ENCODE results near the gene DEK.
"Not testable (repeated sequence)": the region's sequence is repeated elsewhere in the genome, so short reads cannot be mapped to it uniquely, and the experiment has no call there.

DEK gene, protein sequence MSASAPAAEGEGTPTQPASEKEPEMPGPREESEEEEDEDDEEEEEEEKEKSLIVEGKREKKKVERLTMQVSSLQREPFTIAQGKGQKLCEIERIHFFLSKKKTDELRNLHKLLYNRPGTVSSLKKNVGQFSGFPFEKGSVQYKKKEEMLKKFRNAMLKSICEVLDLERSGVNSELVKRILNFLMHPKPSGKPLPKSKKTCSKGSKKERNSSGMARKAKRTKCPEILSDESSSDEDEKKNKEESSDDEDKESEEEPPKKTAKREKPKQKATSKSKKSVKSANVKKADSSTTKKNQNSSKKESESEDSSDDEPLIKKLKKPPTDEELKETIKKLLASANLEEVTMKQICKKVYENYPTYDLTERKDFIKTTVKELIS

DNA sequence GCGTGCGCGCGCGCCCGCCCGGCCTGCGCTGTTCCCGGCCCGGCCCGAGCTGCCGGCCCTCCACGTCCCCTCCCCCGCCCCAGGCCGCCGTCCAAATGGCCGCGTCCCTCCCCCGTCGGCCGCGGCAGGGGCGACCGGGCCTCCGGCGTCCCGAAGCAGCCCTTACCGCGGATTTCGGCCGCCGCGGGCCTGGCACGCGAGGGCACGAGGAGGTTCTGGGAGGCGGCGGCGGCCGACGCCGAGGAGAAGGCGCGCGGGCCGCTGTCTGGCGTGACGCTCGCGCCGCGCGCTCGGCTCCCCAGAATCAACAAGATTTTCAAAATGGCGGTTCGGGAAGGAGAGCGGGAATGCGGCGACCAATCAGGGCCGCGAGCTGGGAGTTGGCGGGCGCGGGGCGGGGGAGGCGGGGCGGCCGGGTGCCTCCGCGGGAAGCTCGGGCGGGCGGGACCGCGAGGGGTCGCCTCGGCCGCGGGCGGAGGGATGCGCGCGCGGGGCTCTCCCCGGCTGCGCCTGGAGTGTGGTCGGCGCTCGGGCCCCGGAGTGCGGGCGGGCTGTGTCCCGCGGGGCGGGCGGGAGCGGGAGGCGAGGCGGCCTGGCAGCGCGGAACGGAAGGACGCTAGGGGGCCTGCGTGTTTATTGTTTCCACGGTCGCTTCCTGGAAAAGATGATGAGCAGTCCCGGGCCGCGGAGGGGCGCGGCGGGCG, at the start of gene DEK:
DEK (minus strand) TSS at position 312 of the 704 bp plus-strand sequence. CDS start 543 bp downstream, outside the sequence.
- peak; percentile 71 for DNase-seq (ENCODE audit: low read depth)

DNA sequence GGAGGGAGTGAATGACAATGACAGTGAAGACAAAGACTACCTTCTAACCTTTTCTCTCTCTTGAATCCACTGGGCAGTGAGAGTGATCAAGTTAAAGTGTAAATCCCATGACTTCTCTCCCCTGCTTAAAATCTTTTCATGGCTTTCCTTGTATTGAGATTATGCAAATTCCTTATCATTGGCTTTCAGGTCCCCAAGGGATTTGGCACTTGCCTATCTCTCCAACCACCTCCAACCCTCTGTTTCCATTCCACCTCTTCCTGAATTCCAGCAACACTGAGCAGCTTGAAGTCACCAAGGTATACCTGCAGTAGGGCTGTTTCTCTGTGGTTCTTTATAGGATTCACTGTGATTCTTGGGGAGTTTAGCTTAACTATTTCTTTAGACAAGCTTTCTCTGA, 48.0 kb upstream of the DEK start:
- no peak for DNase-seq (ENCODE audit: low read depth)

DNA sequence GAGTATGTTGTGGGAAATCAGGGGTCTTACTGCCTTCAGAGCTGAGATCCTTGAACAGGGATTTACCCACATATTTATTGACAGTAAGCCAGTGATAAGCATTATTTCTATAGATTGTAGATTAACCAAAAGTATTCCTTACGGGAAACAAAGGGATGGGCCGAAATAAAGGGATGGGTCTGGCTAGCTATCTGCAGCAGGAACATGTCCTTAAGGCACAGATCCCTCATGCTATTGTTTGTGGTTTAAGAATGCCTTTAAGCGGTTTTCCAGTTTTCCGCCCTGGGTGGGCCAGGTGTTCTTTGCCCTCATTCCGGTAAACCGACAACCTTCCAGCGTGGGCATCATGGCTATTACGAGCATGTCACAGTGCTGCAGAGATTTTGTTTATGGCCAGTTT, 45.7 kb upstream of the DEK start:
- not testable (repeated sequence) for DNase-seq (ENCODE audit: low read depth)

DNA sequence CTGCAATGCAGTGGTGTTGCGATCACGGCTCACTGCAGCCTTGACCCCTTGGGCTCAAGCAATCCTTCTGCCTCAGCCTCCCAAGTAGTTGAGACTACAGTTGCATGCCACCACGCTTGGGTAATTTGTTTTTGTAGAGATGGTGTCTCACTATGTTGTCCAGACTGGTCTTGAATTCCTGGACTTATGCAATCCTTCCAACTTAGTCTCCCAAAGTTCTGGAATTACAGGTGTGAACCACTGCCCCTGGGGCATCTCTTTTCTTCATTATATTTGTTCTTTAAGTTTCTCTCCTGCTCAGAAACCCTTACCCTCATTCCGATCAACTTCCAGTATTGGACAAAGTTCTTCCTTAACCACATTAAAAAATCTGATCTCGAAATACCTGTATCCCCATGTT, 44.7 kb upstream of the DEK start:
- DNase-seq (ENCODE audit: low read depth) = no peak

DNA sequence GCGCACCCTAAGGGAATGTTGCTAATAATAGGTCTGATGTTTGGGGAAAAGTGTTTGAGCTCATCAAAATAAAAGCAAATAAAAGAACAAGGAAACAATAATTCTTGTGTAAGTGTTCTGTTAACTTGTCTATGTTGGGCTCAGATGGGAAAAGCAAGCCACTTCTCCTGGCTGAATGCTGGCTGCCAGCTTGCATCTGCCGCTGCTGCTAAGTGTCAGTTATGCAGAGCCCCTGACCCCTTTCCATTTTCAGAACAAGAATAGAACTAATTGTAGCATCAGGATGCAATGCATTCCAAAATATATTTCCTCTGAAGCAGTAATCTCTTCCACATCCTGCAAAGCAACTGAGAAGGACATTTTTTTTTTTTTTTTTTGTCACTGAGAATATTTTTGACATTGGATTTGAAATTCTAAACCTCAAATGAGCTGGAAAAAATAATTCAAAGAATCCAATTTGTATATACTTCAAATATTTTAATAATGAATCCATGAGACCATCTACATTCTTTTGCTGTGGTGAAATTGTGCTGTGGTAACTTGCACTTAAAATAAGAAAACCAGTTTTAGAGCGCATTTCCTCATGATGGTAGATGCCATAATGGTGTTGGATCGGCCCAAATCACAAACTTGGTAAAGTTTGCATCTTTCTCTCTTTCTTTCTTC, 43.9 kb upstream of the DEK start:
- DNase-seq (ENCODE audit: low read depth) = no peak

DNA sequence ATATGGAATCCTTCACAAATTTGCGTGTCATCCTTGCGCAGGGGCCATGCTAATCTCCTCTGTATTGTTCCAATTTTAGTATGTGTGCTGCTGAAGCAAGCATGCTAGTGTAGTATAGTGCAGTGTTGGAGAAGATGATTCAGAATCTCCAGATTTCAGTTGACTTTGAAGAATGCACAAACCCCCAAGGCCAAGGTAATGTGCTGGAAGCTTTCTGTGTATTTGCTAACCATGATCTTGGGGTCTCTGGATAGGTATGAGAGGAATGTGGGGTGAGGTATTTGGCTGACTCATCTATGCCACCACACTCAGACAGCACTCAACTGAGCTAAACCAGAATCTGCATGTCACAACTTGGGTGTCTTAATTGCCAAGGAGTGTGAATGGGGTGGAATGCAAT, 42.6 kb upstream of the DEK start:
- no peak for DNase-seq (ENCODE audit: low read depth)

DNA sequence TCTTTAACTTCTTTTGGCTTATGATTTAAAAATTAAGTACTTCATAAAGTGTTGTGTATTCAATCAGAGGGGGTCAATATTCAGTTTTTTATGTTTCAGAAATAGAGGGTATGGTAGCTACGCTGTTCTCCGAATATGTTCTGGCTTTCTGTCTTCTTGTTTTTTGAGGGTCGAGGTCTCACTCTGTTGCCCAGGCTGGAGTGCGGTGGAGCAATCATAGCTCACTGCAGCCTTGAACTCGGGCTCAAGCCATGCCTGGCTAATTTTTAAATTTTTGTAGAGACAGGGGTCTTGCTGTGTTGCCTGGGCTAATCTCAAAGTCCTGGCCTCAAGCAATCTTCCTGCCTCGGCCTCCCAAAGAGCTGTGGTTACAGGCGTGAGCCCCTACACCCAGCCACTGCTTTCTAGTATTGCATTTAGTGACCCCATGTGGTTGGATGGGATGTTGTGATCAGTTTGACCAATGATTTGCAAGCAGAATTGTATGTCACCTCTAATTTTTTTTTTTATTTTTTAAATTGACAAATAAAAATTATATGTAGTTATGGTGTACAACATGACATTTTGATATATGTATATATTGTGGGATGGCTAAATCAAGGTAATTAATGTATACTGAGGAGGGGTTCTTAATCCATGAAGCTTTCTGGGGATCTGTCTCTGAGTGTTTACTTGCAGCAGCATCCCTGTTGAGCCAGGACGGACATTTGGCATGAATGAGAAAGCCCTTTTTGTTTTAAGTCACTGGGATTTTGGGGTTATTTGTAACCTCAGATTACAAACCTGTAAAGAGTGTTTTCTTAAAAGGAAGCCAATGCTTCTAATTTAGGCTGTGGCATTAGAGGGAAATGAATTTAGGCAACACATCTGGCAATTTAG, 38.5 kb upstream of the DEK start:
- no peak for DNase-seq (ENCODE audit: low read depth)

DNA sequence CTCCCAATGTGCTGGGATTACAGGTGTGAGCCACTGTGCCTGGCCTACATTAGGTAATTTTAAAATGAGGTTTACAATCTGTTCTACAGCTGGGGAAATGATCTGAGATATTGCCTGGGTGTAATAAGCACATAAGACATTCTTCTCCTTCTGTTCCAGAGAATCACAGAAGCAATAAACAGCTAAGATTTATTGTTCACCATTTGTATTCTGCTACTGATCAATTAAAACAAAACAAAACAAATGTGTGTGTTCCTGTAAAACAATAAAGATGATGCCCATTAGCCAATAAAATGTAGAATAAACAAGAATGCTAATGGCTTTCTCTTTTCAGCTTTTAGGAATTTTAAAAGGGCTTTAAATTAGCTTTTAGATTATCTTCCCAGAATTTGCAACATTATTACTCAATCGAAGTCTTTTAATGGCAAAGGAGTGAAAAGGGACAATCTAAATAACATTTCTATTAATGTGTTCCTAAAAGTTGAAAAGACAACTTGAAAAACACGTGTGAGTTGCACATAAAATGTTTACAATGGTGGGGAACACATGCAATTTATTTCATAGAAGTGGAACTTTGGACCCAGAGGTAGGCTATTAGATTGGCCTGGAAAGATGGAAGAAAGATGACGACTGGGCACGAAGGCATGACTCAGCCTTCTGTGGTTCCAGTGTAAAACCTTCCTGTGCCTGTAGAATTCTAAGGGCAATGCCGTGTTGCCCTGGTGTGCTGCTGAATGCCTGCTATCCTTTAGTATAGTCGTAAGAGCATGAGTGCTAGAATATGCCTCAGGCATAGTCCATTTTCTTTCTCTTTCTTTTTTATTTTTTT, 29.0 kb upstream of the DEK start:
- DNase-seq (ENCODE audit: low read depth) = no peak

DNA sequence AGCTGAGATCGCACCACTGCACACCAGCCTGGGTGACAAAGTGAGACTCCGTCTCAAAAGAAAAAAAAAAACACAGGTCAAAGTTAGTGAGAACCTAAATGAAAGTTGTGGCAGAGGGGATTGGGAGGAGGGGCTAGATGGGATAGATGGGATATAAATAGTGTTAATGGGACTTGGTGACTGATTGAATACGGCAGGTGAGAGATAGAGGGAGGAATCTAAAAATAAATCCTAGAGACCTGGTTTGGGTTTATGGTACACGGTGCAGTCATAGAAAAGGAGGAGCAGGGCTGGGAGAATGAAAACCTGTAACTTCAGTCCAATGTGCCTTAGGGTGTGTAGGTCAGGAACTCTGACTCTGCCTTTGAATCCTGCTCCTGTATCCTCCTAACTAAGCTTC, 25.0 kb upstream of the DEK start:
- DNase-seq (ENCODE audit: low read depth) = no peak

DNA sequence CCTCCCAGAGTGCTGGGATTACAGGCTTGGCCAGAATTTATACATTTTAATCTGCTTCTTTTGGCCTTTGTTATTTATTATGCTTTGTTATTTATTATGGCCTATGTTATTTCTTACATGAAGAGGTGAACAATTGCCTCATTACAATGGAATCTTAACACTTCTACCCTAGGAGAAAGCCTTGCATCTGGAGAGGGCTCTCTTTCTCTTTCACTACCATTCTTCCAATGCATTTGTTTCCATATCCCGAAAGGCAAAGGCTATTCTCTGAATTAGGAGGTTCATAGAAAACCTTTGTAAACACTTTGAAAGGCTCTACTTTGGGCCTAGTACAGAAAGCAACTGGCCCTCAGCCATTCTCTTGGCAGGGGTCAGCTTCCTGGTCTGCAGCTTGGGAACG, 19.9 kb upstream of the DEK start:
- DNase-seq (ENCODE audit: low read depth) = no peak

DNA sequence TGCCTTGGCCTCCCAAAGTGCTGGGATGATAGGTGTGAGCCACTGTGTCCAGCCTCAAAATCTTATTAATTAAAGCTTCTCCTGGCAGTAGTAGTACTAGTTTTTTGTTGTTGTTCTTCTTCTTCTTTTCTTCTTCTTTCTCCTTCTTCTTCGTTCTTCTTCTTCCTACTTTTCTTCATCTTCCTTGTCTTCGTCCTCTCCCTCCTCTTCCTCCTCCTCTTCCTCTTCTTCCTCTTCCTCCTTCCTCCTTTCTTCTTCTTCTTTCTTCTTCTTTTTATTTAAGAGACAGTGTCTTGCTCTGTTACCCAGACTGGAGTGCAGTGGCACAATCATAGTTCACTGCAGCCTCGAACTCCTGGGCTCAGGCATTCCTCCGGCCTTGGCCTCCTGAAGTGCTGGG, 17.2 kb upstream of the DEK start:
- DNase-seq (ENCODE audit: low read depth) = no peak

DNA sequence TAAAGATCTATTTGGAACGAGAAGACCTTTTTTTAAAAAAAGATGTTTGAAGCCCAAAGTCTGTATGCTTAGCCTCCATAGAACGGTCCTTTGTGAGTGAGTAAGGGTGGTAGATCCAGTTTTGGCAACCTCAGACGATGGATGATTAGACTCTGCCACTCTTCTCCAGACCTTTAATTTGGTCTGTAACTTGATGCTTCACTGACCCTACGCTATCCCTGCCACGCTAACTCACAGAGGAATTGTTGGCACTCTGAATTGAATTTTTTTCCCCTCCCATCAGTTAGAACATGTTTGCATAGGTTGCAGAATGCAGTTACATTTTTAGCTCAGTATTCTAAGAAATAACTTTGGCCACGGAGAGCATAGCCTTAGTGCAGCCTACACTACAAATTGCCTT, 15.8 kb upstream of the DEK start:
- no peak for DNase-seq (ENCODE audit: low read depth)

DNA sequence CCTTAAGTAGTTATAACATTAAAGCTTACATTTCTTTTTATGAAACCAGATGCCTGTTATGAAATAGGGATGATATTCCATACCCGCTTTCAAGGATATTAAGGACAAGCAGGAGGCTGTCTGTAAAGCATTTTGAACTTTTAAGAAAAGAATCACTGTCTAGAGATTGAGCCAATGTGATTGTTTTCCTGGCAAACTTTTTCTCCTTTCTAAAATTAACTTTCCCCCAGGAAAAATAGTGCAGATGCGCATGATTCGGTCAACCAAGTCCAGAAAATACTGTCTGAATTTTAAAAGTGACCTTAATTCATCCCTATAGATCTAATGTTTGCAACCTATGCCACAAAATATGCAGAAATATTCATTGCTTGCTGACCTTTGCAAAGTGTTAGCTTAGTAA, 15.1 kb upstream of the DEK start:
- DNase-seq (ENCODE audit: low read depth) = no peak

DNA sequence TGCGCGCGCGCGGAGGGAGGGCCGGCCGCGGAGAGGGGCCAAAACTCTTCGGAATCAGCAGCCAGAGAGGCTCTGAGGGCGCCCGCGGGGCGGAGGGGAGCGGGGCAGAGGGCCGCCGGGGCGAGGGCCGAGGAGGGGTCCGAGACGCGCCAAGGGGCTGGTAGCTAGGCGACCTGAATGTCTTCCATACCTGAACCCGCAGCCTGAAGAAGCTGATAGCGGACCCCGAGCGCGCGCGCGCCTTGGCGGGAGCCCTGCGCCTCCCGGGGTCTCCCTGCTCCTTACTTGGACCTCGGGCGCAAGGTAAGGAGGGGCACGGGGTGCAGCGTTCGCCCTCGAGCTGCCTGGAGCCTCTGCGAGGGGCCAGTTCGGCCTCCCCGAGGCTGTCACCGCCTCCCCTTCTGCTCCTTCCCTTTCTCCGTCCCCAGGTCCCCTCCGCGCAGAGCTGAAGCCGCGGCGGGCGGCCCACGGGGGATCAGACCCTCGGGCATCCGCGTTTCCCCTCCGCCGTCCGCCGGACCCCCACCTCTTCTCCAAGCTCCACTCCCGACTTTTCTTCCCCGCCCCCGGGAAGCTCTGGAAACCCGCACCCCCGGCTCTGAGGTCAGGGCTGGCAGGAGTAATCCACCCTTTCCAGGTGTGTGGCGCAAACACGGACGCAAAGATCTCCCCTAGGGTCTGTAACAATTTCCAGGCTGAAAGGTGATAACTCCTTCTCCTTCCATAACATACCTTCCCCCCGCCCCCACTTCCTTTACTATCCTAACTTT, 13.1 kb upstream of the DEK start:
- no peak for DNase-seq (ENCODE audit: low read depth)

DNA sequence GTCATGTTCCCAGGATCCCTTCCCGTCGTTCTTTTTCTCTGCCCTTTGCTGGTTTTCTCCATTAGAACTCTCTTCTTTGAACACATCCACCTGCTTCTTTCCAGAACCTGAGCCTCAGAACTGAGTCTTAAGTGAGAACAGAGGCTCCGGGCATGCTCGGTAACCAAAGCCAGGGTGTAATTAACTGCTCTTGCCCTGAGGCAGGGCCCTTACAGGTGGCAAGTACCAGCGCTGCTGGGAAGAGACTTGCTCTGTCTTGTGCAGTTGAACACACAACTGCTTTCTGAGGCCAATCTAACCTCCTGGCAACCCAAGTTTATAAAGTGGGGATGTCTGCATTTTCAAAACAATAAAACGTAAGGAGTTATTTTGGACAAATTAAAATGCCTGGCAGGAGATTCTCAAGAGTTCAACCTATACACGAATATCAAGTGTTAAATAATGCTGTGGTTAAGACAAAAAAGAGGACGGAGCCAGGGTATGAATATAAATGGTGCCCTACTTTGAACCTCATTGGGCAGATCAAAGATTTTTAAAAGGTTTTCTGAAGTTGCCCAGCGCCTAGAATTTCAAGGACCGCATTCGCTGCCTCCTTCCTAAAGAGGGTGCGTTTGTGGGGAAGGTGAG, 12.4 kb upstream of the DEK start:
- DNase-seq (ENCODE audit: low read depth) = no peak

DNA sequence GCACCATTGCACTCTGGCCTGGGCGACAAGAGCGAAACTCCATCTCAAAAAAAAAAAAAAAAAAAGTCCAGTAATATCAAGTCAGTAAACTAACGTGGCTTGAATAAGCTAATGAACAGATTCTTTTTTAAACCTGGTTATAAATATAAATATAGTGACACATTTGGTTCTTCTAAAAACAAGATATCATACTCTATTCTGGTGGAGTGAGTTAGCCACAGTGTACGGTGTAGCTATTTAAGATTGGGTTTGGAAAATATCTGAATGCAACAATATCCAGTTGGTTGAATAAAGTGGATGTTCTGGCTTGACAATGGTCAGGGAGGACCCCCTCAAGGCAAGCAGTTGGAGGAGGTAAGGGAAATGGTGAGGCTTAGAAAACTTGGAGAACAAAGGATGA, 5.9 kb upstream of the DEK start:
- no peak for DNase-seq (ENCODE audit: low read depth)

DNA sequence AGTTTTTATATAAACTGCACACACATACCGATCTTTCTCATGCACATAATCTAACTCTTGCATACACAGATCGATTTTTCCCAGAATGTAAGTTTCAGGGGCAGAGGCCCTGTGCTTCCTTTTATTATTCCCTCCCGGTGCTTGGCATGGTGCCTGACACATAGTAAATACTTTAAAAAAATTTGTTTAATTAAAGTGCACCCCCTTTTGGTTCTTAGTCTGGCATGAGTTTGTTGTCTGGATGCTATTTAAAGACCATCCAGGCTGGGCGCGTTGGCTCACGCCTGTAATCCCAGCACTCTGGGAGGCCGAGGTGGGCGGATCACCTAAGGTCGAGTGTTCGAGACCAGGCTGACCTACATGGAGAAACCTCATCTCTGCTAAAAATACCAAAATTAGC, 5.4 kb upstream of the DEK start:
- DNase-seq (ENCODE audit: low read depth) = no peak

DNA sequence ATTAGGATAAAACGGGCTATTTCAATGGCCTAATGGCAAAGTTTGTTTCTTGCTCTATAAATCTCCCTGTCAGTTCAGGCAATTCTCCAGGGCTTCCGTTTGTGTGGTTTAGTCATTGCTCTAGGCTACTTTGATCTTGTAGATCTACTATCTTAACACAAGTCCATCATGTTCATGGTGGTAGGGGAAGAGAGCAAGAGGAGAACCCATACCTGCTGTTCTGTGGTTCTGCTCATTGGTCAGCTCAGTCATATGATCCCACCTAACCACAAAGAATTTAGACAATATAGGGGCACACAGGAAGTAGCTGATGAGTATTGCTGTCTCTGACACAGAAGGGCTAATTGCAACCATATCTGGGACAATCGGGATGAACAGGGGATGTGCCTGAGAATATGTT, 4.9 kb upstream of the DEK start:
- no peak for DNase-seq (ENCODE audit: low read depth)

DNA sequence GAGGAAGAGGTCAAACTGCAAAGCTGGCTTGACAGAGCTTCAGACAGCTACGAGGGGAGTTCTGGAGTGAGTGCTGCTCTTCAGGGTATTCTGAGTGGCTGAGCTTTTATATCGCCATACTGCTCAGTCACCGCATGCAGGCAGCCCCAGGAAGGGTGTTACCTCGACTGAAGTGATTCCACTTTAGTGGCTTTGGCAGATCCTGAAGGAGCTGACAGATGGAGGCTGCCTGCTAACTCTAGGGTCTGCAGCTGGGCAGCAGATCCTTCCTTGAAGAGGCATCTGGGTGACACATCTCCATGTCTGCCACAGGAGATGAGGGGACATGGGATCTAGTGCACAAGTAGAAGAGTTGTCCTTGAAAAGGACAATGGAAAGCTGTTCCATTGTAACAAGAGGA, 3.7 kb upstream of the DEK start:
- no peak for DNase-seq (ENCODE audit: low read depth)

DNA sequence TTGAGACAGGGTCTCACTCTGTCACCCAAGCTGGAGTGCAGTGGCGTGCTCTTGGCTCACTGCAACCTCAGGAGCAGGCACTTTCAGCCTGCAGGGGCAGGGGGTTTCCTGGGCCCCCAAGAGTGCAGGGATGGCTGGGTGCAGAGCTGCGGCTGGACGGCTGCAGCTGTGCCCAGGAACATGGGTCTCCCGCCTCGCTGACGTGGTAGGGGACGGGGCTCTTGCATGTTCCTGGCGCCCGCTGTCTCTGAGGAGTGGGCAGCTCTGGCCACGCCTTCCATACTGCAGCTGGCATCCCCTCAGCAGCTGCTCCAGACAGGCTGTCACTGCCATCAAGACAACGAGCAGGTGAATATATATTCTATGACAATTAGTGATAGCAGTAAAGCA, 2.2 kb upstream of the DEK start:
- no peak for DNase-seq (ENCODE audit: low read depth)
